Calu3 (cell line): ENCODE measurements around the gene TUFM. TPM values are rescaled to one million over a fixed set of nuclear protein-coding genes. Genes with fewer than 3 reads are reported as not detected.

ENCODE experiments used
- BruUV-seq: library from RNA; stranded (reverse); fragments of 400-500 nt; replicated peaks from 2 replicates; lab custom pipeline; 2021; lab: Mats Ljungman, UMichigan
- CTCF ChIA-PET: fragments of 300-600 bp; sonication (Branson Sonifier 250); formaldehyde crosslinking; loops from one replicate; lab custom pipeline; 2022; ENCODE audit warnings: antibody characterized with exemption; lab: Charles Lee
- DNase-seq: peaks from one replicate; pipeline ENCODE4 v3.0.0; 2022
- H3K27ac Mint-ChIP-seq: one replicate; pipeline ENCODE4 v1.8.0; 2022; ENCODE audit warnings: mixed read lengths; ENCODE audit not compliant: unreplicated experiment
- H3K27me3 Mint-ChIP-seq: one replicate; pipeline ENCODE4 v1.8.0; 2022; ENCODE audit warnings: mixed read lengths; ENCODE audit not compliant: unreplicated experiment
- H3K36me3 Mint-ChIP-seq: one replicate; pipeline ENCODE4 v1.8.0; 2022; ENCODE audit warnings: mild to moderate bottlenecking, moderate library complexity, mixed read lengths; ENCODE audit not compliant: insufficient read depth, unreplicated experiment
- H3K4me1 Mint-ChIP-seq: one replicate; pipeline ENCODE4 v1.8.0; 2022; ENCODE audit warnings: mild to moderate bottlenecking, low read depth, mixed read lengths; ENCODE audit not compliant: unreplicated experiment
- H3K4me3 Mint-ChIP-seq: one replicate; pipeline ENCODE4 v1.8.0; 2022; ENCODE audit warnings: mild to moderate bottlenecking, low read depth, moderate library complexity, mixed read lengths; ENCODE audit not compliant: unreplicated experiment
- H3K9me3 Mint-ChIP-seq: one replicate; pipeline ENCODE4 v1.8.0; 2022; ENCODE audit warnings: low read depth, mixed read lengths; ENCODE audit not compliant: unreplicated experiment
- CTCF ChIP-seq: fragments of 200-600 bp; IDR thresholded peaks from one replicate; pipeline ENCODE4 v1.8.0; 2022; ENCODE audit warnings: antibody characterized with exemption; ENCODE audit not compliant: unreplicated experiment
- intact Hi-C: fragments of 100-400 bp; cut with micrococcal nuclease; formaldehyde crosslinking; loops from one replicate; pipeline ENCODE4 v1.10.0; 2022; ENCODE audit not compliant: unreplicated experiment
- total RNA-seq: library from RNA; stranded (reverse); gene quantifications from 2 replicates; pipeline ENCODE4 v1.2.3, GENCODE V29; 2022

The TUFM gene
- total RNA-seq, 1 experiment from 2014 or later = 273 TPM

- no peaks in the 10 kb centered on the region for H3K9me3 Mint-ChIP-seq
Observed at GRCh38 chr16:28846933-28847273, 755 bp upstream of the TUFM start.

GRCh38 chr16:28845761-28846079 lies 428 bp downstream of the TUFM start:
- intact Hi-C loops = loop anchor here (1.0 kb wide), 1 partner anchor 18 kb away; the partner anchor contains the start of gene SH2B1
- CTCF ChIA-PET = interaction anchor here (0.5 to 1.3 kb wide), 4 partner anchors 99 to 1081 kb away, joined by 3 to 8 read pairs (median 4); no protein-coding TSS in a partner anchor
- peaks cover 58% of the 10 kb centered on the region for H3K36me3 Mint-ChIP-seq
- peaks cover 20% of the 10 kb centered on the region for H3K4me1 Mint-ChIP-seq
- no peak for TF ChIP-seq CTCF
- H3K9me3 Mint-ChIP-seq = no peaks in the 10 kb centered on the region
- no TSS peak for BruUV-seq
- no peaks in the 10 kb centered on the region for H3K27me3 Mint-ChIP-seq
- H3K4me3 Mint-ChIP-seq = peak overlapping the region; percentile 100
- H3K27ac Mint-ChIP-seq = peak overlapping the region; percentile 99
- DNase-seq = no peak

More at GRCh38 chr16:28846933-28847273, 755 bp upstream of the TUFM start:
- H3K4me3 Mint-ChIP-seq = peak overlapping the region; percentile 100
- CTCF ChIA-PET = interaction anchor here (0.9 to 1.8 kb wide), 3 partner anchors 16 to 98 kb away, joined by 3 to 8 read pairs (median 7); partner anchors contain the start of gene SH2B1
- H3K36me3 Mint-ChIP-seq = peaks cover 48% of the 10 kb centered on the region
- DNase-seq = no peak
- H3K27ac Mint-ChIP-seq = peak overlapping the region; percentile 99
- intact Hi-C loops = loop anchor here (1.0 kb wide), 1 partner anchor 16 kb away; the partner anchor contains the start of gene SH2B1
- H3K4me1 Mint-ChIP-seq = peaks cover 20% of the 10 kb centered on the region
- no peaks in the 10 kb centered on the region for H3K27me3 Mint-ChIP-seq
- no TSS peak for BruUV-seq
- no peak for TF ChIP-seq CTCF

GRCh38 chr16:28845293-28845692 lies 855 bp downstream of the TUFM start:
- peak; percentile 59 for DNase-seq
- CTCF ChIA-PET = interaction anchor here (0.6 to 0.8 kb wide), 2 partner anchors 17 to 100 kb away, joined by 4 to 5 read pairs; no protein-coding TSS in a partner anchor
- Mint-ChIP-seq H3K36me3 (peaks cover 62% of the 10 kb centered on the region), H3K27me3 (no peaks in the 10 kb centered on the region), H3K4me3 (peak overlapping the region; percentile 100), H3K27ac (peak overlapping the region; percentile 99), H3K9me3 (no peaks in the 10 kb centered on the region), H3K4me1 (peaks cover 20% of the 10 kb centered on the region)
- intact Hi-C loops = no loop called here
- no TSS peak for BruUV-seq
- TF ChIP-seq CTCF = no peak

GRCh38 chr16:28844226-28844885 lies 1.8 kb downstream of the TUFM start:
- CTCF ChIA-PET = no interaction called here
- no peak for TF ChIP-seq CTCF
- Mint-ChIP-seq H3K4me3 (peak overlapping the region; percentile 100), H3K27me3 (no peaks in the 10 kb centered on the region), H3K36me3 (peaks cover 69% of the 10 kb centered on the region), H3K9me3 (no peaks in the 10 kb centered on the region), H3K27ac (peak overlapping the region; percentile 99), H3K4me1 (peaks cover 20% of the 10 kb centered on the region)
- TSS peak; percentile 51 for BruUV-seq
- no peak for DNase-seq
- intact Hi-C loops = no loop called here
